B cell (primary cell): ENCODE data around the gene DHDH.

Experiments used
- EZH2 ChIP-seq: IDR thresholded peaks from 2 replicates; pipeline ENCODE4 v1.6.1; 2012; ENCODE audit warnings: borderline replicate concordance, low read depth, mild to moderate bottlenecking, moderate library complexity, low read length; ENCODE audit not compliant: insufficient read depth, poor library complexity, severe bottlenecking
- TF ChIP-seq, protein P1 (sequence below): fragments of 200-600 bp; IDR thresholded peaks from one replicate; pipeline ENCODE4 v1.8.0; 2022; ENCODE audit warnings: antibody characterized with exemption, mild to moderate bottlenecking

- TF ChIP-seq, protein P1, sequence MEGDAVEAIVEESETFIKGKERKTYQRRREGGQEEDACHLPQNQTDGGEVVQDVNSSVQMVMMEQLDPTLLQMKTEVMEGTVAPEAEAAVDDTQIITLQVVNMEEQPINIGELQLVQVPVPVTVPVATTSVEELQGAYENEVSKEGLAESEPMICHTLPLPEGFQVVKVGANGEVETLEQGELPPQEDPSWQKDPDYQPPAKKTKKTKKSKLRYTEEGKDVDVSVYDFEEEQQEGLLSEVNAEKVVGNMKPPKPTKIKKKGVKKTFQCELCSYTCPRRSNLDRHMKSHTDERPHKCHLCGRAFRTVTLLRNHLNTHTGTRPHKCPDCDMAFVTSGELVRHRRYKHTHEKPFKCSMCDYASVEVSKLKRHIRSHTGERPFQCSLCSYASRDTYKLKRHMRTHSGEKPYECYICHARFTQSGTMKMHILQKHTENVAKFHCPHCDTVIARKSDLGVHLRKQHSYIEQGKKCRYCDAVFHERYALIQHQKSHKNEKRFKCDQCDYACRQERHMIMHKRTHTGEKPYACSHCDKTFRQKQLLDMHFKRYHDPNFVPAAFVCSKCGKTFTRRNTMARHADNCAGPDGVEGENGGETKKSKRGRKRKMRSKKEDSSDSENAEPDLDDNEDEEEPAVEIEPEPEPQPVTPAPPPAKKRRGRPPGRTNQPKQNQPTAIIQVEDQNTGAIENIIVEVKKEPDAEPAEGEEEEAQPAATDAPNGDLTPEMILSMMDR = no peak
- no peak for TF ChIP-seq EZH2
Observed at GRCh38 chr19:48975947-48976847, 42.7 kb downstream of the DHDH start.
